Measurements from ENCODE around the gene ATL2.
"Not testable (repeated sequence)": the region's sequence is repeated elsewhere in the genome, so short reads cannot be mapped to it uniquely, and the experiment has no call there.

Gene ATL2

DNA sequence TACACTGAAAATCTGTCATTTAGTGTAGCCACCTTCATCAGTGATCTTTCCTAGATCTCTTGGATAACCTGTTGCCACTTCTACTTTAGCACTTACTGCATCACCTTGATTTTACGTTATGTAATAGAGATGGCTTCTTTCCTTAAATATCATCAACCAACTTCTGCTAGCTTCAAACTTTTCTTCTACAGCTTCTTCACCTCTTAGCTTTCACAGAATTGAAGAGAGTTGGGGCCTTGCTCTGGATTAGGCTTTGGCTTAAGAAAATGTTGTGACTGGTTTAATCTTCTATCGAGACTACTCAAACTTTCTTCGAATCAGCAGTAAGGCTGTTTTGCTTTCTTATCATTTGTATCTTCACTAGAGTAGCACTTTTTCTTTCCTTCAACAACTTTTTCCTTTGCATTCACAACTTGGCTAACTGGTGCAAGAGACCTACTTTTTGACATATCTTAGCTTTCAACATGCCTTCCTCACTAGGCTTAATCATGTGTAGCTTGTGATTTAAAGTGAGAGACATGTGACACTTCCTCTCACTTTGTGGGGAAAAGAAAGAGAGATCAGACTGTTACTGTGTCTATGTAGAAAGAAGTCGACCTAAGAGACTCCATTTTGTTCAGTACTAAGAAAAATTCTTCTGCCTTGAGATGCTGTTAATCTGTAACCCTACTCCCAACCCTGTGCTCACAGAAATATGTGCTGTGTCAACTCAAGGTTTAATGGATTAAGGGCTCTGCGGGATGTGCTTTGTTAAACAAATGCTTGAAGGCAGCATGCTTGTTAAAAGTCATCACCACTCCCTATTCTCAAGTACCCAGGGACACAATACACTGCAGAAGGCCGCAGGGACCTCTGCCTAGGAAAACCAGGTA, 99.6 kb downstream of the ATL2 start:
- in situ Hi-C loops (cut with HindIII; ENCODE audit: low sequenced_read_pairs) = loop anchor here (25.0 kb wide), 1 partner anchor 460 kb away; no protein-coding TSS in a partner anchor

DNA sequence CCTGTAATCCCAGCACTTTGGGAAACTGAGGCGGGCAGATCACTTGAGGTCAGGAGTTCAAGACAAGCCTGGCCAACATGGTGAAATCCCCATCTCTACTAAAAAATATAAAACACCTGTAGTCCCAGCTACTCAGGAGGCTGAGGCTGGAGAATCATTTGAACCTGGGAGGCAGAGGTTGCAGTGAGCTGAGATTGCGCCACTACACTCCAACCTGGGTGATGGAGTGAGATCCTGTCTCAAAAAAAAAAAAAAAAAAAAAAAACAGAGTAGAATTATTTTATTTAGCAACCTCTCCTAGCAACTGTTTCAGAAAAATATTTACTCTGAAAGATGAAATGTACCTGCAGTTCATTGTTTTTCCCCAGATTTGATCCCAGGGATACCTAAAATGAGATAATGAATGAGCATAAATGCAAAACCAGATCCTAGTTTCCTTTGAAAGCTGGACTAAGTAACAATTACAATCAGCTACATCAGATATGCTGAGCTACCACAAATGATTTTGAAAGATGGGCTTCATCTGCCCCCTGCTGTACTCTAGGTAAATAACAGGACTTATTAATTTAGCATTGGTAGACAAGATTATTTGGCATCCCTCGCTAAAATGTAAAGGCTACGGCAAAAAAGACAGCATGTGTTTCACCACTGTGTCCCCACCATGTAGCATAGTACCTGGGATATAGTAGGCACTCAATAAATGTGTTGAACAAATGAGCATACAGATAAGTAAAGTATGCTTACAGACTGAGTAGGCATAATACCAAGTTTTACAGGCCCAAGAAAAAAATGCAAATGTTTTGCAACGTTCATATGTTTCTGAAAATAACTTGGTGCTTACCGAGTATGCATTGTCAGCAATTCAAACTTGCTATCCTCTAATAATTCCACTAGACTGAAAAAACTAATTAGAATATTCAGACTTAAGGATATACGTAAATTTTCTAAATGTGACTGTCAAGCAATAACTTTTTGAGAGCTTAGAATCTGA, 102.5 kb downstream of the ATL2 start:
- in situ Hi-C loops (cut with HindIII; ENCODE audit: low sequenced_read_pairs) = loop anchor here (25.0 kb wide), 1 partner anchor 463 kb away; no protein-coding TSS in a partner anchor

DNA sequence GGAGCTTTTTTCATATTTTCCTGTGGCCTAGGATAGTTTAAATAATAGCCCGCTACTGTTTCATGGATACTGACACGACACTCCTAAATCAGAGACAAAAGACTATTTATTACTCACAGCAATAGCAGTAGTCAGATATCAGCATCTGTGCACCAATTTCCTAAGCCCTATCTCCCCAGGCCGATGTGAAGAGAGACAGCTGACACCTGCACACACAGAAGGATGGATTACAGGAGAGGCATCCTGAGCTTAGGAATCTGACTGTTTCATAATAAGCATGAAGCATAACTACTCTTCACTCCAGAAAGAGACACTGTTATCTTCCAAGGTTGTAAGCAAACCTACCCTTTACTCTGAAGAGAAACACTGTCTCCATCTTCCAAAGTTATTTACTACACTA, 105.4 kb downstream of the ATL2 start:
- in situ Hi-C loops (cut with HindIII; ENCODE audit: low sequenced_read_pairs) = no loop called here

DNA sequence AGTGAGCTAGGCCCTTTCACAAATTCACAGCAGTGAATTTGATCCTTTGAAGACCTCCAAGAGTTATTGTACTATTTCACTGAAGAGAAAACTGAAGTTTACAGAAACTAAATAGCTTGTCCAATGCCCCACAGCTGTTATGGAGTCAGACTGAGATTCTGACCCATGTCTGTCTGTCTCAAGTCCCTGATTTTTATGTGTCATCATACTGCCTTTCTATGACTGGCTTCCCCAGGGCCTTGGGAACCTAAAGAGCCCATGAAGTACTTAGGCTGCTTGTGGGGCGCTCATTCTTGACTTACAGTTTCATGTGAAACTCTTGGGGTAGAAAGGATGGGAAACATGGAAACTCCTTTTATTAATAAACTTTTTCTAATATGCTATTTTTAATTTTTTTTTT, 107.7 kb downstream of the ATL2 start:
- in situ Hi-C loops (cut with HindIII; ENCODE audit: low sequenced_read_pairs) = no loop called here

DNA sequence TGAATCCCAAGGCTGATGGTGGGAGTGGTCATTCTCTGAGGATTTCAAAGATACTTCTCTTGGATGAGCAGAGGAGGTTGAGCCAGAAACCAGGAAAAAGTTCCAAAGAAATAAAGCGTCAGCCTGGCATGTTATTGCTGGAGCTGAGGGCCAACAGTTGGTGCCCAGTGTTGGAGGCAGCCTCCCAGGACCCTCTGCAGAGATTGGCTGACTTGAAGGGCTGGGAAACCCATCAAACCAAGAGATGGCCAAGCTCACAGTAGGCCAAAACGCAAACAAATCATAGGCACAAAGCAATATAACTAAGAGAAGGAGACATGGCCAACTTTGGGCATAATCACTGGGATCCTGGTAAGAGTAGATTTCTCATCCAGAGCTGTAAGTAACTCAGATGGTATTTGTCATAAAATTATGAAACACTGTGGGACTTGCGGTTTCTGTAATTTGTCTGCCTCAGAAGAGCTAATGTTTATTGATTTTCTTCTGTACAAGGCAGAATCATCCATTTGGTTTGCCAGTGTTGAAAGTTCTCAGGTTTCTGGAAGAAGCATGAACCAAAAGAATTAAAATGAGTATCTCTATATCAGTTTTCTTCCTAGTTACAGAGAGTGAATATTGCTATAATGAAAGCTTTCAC, 108.3 kb downstream of the ATL2 start:
- in situ Hi-C loops (cut with HindIII; ENCODE audit: low sequenced_read_pairs) = no loop called here

DNA sequence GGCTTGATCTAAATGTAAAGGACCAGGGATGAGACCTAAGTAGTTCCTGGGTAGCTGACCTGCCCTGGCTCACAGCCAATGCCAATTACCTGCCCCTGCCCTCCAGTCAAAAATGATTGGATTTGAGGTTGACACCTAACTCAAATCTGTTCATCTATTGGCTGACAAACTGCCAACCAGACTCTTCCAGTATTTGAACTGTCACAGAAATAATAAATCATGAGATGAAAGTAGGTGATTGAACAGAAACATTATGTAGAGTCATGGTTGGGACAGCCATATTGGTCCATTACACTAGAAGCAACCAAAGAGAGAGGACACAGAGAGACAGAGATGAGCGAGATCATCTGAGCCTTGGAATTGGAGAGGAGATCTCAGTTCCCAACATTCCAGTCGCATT, 109.1 kb downstream of the ATL2 start:
- in situ Hi-C loops (cut with HindIII; ENCODE audit: low sequenced_read_pairs) = no loop called here

DNA sequence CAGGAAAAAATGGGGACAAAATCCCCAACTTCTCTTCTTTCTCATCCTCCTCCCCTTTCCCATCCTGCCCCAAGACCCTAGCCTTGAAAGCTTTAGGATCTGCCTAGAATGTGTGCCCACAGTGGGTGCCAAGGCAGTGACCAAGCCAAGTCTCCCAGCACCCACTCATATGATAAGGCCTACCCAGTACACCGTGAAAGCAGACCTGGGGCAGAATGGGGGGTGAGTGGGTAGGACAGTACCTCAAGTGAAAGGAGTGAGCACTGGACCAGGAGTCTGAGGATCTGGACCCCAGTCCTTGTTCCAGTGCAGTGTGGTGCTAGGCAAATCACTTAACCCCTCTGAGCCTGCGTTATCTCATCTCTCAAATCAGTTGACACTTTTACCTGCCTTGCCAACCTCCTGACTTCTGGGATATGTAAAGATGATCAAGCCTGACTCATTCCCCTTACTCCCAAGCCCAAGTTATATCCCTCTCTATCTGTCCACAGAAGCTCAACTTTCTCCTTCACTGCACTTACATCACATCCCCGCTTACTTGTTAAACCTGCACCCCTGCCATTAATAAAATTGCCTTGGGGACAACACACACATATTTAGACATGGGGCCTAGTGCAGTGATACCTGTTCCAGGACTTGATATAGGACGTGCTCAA, 109.7 kb downstream of the ATL2 start:
- in situ Hi-C loops (cut with HindIII; ENCODE audit: low sequenced_read_pairs) = no loop called here

DNA sequence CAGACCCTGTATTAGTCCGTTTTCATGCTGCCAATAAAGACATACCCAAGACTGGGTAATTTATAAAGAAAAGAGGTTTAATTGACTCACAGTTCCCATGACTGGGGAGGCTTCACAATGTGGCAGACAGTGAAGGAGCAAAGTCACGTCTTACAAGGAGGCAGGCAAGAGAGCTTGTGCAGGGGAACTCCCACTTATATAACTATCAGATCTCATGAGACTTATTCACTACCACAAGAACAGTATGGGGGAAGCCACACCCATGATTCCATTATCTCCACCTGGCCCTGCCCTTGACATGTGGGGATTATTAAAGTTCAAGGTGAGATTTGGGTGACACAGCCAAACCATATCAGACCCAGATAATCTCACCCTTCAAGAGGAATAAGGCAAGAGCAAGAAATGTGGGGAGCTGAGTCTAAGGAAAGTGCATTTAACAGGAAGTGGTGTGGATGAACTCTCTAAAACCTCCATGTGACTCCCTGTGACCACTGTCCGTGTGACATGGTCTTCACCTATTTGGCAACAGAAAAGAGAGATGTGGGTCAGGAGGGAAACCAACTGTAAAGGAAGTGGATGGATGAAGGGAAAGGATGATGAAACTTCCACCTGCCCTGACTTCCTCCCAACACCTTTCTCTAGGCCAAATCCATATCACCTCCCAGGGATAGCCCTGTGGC, 110.6 kb downstream of the ATL2 start:
- in situ Hi-C loops (cut with HindIII; ENCODE audit: low sequenced_read_pairs) = no loop called here

DNA sequence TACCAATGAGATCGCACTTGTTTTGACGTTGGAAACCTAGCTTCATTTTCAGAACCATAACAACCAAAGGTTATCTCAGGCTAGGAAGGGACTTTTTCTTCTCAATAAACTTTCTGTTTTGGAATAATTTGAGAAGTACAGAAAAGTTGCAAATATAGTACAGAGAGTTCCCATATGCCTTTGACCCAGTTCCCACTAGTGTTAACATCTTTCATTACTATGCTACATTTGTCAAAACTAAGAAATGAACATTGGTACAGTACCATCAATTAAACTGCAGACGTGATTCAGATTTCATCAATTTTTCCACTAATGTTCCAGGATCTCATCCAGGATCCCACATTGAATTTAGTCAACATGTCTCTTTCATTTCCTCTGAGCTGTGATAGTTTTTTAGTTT, 111.6 kb downstream of the ATL2 start:
- in situ Hi-C loops (cut with HindIII; ENCODE audit: low sequenced_read_pairs) = no loop called here

DNA sequence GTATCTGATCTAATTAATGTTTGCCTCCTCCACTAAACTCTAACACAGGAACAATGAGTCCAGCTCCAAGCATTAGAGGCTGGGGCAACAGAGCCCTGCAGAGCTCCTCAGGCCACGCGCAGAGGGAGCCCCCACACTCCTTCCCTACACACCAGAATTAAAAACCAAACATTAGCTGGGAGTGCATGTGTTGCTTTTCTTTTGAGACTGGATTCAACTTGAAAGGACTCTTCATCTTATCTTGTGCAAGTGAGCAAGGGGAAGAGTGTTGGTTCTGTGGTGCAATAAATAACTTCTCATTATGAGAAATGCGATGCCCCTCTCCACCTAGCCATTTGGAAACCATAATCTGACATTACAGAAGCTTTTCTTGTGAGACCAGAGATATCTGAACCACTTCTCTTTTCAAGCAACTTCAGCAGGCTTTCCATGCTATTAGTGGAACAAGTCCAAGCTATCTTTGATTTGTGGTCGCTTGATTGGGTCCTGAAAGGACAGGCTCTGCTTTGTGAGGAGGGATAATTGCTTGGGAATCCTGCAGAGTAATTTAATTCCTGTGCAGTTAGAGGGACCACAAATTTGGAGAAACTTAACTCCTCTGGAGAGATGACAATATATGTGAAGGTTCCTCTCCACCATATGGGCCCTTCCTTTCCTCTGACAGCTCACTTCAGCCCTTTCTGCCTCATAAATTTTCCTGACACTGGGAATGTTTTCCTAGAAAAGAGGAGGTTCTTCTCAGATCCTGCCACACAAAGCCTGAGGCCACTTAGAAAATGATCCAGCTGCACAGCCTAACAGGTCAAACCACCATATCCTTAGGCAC, 112.5 kb downstream of the ATL2 start:
- in situ Hi-C loops (cut with HindIII; ENCODE audit: low sequenced_read_pairs) = loop anchor here (5.0 kb wide), 1 partner anchor 317 kb away; no protein-coding TSS in a partner anchor

DNA sequence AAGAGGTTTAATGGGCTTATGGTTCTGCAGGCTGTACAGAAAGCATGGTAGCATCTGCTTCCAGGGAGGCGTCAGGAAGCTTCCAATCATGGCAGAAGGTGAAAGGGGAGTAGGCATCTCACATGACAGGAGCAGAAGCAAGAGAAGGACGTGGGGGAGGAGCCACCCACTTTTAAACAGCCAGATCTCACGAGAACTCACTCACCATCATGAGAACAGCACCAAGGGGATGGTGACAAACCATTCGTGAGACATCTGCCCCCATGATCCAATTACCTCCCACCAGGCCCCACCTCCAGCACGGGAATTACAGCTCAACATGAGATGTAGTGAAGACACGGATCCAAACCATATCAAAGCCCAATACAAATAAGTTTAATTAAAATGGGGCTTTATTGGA, 113.8 kb downstream of the ATL2 start:
- in situ Hi-C loops (cut with HindIII; ENCODE audit: low sequenced_read_pairs) = loop anchor here (5.0 kb wide), 1 partner anchor 316 kb away; no protein-coding TSS in a partner anchor

DNA sequence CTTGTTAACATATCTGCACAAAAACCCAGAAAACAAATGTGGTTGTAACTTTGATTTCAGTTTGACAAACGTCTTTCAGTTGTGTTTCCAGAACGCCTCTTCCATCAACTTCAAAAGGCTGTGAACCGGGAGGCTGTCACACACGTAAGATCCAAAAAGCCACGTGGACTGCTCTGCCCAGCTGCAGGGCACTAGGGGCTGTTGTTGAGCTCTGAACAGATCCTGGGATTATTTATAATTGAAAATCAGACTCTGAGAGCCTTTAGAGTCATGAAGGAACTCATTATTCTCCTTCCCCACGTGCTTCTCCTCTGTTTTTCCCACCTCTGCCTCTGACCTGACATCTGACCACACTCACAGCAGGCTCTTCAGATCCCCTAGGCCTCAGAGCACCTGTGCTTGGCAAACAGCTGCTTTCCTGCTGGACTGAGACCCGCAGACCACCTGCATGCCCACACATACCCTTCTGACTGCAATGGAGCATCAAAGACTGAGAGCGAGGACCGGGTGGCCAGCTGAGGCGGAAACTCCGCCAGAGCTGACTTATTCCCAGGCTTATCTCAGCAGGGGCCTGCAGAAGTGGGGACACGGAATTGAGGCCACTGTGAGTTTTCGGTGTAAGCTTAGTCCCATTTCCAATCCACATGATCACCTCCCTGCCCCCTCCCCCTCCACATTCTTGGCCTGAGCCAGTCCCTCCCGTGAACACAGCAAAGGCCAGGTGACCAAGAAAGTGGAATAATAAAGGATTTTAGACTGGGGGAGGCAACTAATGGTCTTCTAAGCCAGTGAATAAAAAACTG, 114.8 kb downstream of the ATL2 start:
- in situ Hi-C loops (cut with HindIII; ENCODE audit: low sequenced_read_pairs) = loop anchor here (5.0 kb wide), 1 partner anchor 315 kb away; no protein-coding TSS in a partner anchor

DNA sequence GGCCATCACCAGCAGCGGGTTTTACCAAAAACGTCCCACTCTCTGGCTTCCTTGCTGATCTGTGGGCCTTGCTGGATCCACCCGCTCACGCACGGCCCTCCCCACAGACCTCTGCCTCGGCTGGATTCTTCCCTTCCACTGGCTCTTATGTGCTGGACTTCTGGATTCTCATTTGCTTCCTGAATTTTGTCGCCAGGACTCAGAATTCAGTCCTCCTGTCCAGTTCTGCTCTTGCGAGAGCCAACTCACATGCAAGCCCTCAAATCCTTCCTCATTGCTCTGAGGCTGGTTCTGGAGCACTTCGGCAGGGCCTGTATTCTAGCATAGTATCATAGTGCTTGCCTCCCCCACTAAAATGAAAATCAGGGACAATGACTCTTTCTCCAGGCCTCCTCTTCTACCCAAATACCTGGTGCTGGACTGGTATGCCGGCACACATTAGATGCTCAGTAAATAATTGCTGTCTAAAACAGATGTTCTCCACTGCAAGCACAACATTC, 115.5 kb downstream of the ATL2 start:
- in situ Hi-C loops (cut with HindIII; ENCODE audit: low sequenced_read_pairs) = loop anchor here (5.0 kb wide), 1 partner anchor 314 kb away; no protein-coding TSS in a partner anchor

DNA sequence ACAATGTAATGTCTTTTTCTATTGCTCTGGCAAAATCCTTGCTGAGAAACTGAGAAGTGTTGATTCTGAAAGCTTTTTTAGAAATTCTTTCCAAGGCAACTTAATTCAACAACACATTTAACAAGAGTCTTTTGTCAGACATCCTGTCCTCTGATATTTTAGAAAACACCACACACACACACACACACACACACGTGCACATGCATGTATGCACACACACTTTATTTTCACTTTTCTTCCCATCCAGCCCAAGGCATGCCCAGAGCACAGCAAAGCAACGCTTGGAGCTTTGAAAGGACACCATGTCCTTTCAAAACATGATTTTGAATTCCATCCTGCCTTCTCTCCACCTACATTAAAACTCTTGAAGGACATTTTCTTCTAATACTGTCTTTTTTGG, 116.1 kb downstream of the ATL2 start:
- in situ Hi-C loops (cut with HindIII; ENCODE audit: low sequenced_read_pairs) = loop anchor here (5.0 kb wide), 1 partner anchor 314 kb away; no protein-coding TSS in a partner anchor

DNA sequence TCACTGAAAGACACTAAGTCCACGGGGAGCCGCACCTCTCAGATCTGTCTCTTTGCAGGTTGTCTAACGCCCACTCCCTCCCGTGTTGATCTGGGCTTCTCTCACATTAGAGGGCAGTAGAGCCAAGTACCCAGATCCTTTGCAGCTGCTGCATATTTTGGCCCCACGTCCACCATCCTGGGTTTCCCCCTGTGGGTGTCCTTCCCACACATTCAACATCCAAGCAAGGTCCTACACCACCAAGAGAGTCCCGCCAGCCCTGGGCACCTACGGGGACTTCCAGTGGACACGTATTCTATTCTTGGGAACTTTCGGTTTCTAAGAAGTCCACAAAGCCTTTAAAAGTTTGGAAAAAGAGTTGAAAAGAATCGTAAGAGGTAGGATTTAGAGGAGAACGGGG, 116.6 kb downstream of the ATL2 start:
- in situ Hi-C loops (cut with HindIII; ENCODE audit: low sequenced_read_pairs) = loop anchor here (5.0 kb wide), 1 partner anchor 313 kb away; no protein-coding TSS in a partner anchor

DNA sequence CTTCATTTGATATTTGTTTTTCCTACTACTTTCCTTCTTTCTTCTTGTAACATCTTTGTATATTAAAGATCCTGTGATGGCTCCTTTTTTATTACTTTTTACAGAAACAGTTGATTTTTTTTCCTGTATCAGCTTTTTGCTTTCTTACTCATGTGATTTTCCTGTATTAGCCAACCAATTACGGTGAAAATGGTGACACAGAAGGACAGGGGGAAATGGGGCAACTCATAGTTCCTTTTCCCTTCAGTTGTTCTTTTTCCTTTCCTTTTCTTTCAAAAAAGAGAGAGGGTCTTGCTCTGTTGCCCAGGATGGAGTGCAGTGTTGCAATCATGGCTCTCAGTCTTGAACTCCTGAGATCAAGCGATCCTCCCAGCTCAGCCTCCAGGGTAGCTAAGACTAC, 117.8 kb downstream of the ATL2 start:
- in situ Hi-C loops (cut with HindIII; ENCODE audit: low sequenced_read_pairs) = no loop called here

DNA sequence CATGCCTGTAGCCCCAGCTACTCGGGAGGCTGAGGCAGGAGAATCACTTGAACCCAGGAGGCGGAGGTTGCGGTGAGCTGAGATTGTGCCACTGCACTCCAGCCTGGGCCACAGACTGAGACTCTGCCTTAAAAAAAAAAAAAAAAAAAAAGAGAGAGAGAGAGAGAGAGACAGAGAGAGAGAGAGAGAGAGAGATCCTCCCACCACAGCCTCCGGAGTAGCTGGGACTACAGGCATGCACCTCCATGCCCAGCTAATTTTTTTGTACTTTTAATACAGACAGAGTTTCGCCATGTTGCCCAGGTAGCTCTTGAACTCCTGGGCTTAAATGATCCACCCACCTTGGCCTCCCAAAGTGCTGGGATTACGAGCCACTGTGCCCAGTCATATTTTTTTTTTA, 119.4 kb downstream of the ATL2 start:
- in situ Hi-C loops (cut with HindIII; ENCODE audit: low sequenced_read_pairs) = not testable (repeated sequence)

DNA sequence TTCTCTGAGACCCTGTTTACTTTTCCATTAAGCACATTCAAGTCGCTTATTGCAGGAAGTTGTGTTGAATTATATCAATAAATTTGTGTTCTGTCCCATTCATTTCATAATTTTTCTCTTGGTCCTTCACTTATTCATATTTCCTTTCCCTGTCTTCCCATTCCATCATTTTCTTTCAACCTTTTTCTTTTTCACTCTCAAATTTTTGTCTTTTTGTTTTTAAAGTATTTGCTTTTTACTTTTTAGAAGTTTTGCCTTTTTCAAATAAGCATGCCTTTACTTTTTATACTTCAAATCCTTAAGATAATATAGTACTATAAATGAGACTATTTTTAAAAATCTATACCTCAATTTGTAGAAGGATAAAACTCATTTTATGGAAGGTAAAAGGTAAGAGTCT, 120.5 kb downstream of the ATL2 start:
- in situ Hi-C loops (cut with HindIII; ENCODE audit: low sequenced_read_pairs) = no loop called here
